ENCODE measurements around the gene ZNF665. TPM values are rescaled to one million over a fixed set of nuclear protein-coding genes. Genes with fewer than 3 reads are reported as not detected.
A peak's percentile ranks its signal among the peaks of the same experiment; 100 is the strongest.
"Not testable (repeated sequence)": the region's sequence is repeated elsewhere in the genome, so short reads cannot be mapped to it uniquely, and the experiment has no call there.

ZNF665 gene
- total and polyA plus RNA-seq, 2 donors (not counting 1 experiment from before 2014, with no cell fraction given) = 3.1 to 6.3 TPM

- Histone ChIP-seq H3K9ac (ENCODE audit: insufficient read depth, low read length) (no peak overlapping the region), H3K9me3 (ENCODE audit: control insufficient read depth, insufficient read depth, low read depth, low read length) (no peaks in the 10 kb centered on the region), H4K20me1 (ENCODE audit: control insufficient read depth, extremely low read depth, insufficient read depth, low read length) (no peaks in the 10 kb centered on the region), H2AFZ (ENCODE audit: low read length) (peak overlapping the region; percentile 59), H3K4me3 (replicated peaks in 1 of 4; ENCODE audit: control extremely low read depth in 1 of 4, insufficient read depth in 1 of 4, low read depth in 3 of 4, low read length in 4 of 4) (peak overlapping the region; percentile 63 to 81 (median 70)), H3K27ac (ENCODE audit: insufficient read depth, low read length) (no peak overlapping the region), H3K4me1 (ENCODE audit: control insufficient read depth, extremely low read depth, insufficient read depth, low read length) (no peaks in the 10 kb centered on the region), H3K36me3 (ENCODE audit: control insufficient read depth, insufficient read depth, low read length) (no peaks in the 10 kb centered on the region), H3K79me2 (ENCODE audit: control insufficient read depth, insufficient read depth, low read length) (no peaks in the 10 kb centered on the region), H3K4me2 (ENCODE audit: extremely low read depth, insufficient read depth, low read length) (peak overlapping the region; percentile 85), H3K27me3 (ENCODE audit: control insufficient read depth, insufficient read depth, low read length) (no peaks in the 10 kb centered on the region)
- no peak for TF ChIP-seq CTCF (conservative IDR thresholded peaks at IDR 0.05 in 1 of 2, IDR thresholded peaks at IDR 0.05 in 1 of 2; ENCODE audit: low read depth in 1 of 2, low read length in 2 of 2)
- TF ChIP-seq EZH2 (IDR thresholded peaks at IDR 0.05; ENCODE audit: low read length, missing control alignments) = no peak
- no peak for DNase-seq (ENCODE audit: low read depth in 2 of 2)
Measured at GRCh38 chr19:53131727-53132126, 61.4 kb downstream of the ZNF665 start.

- no peak overlapping the region for H3K4me2 ChIP-seq (ENCODE audit: extremely low read depth, insufficient read depth, low read length)
- peak in 1 of 2 donors; percentile 6 for DNase-seq (ENCODE audit: low read depth in 2 of 2)
- H3K27me3 ChIP-seq (ENCODE audit: control insufficient read depth, insufficient read depth, low read length) = no peaks in the 10 kb centered on the region
- H3K9ac ChIP-seq (ENCODE audit: insufficient read depth, low read length) = no peak overlapping the region
- H3K79me2 ChIP-seq (ENCODE audit: control insufficient read depth, insufficient read depth, low read length) = no peaks in the 10 kb centered on the region
- H3K4me1 ChIP-seq (ENCODE audit: control insufficient read depth, extremely low read depth, insufficient read depth, low read length) = no peaks in the 10 kb centered on the region
- H3K36me3 ChIP-seq (ENCODE audit: control insufficient read depth, insufficient read depth, low read length) = no peaks in the 10 kb centered on the region
- TF ChIP-seq CTCF (conservative IDR thresholded peaks at IDR 0.05 in 1 of 2, IDR thresholded peaks at IDR 0.05 in 1 of 2; ENCODE audit: low read depth in 1 of 2, low read length in 2 of 2) = no peak
- no peak for TF ChIP-seq EZH2 (IDR thresholded peaks at IDR 0.05; ENCODE audit: low read length, missing control alignments)
- no peak overlapping the region for H3K4me3 ChIP-seq (replicated peaks in 1 of 4; ENCODE audit: control extremely low read depth in 1 of 4, insufficient read depth in 1 of 4, low read depth in 3 of 4, low read length in 4 of 4)
- H3K9me3 ChIP-seq (ENCODE audit: control insufficient read depth, insufficient read depth, low read depth, low read length) = no peaks in the 10 kb centered on the region
- no peaks in the 10 kb centered on the region for H4K20me1 ChIP-seq (ENCODE audit: control insufficient read depth, extremely low read depth, insufficient read depth, low read length)
- H2AFZ ChIP-seq (ENCODE audit: low read length) = no peak overlapping the region
- no peak overlapping the region for H3K27ac ChIP-seq (ENCODE audit: insufficient read depth, low read length)
Measured at GRCh38 chr19:53131085-53131590, 62.0 kb downstream of the ZNF665 start.

- H2AFZ ChIP-seq (ENCODE audit: low read length) = no peak overlapping the region
- no peak overlapping the region for H3K9ac ChIP-seq (ENCODE audit: insufficient read depth, low read length)
- H3K36me3 ChIP-seq (ENCODE audit: control insufficient read depth, insufficient read depth, low read length) = no peaks in the 10 kb centered on the region
- no peak overlapping the region for H3K4me2 ChIP-seq (ENCODE audit: extremely low read depth, insufficient read depth, low read length)
- H4K20me1 ChIP-seq (ENCODE audit: control insufficient read depth, extremely low read depth, insufficient read depth, low read length) = no peaks in the 10 kb centered on the region
- no peaks in the 10 kb centered on the region for H3K9me3 ChIP-seq (ENCODE audit: control insufficient read depth, insufficient read depth, low read depth, low read length)
- H3K4me1 ChIP-seq (ENCODE audit: control insufficient read depth, extremely low read depth, insufficient read depth, low read length) = no peaks in the 10 kb centered on the region
- H3K27ac ChIP-seq (ENCODE audit: insufficient read depth, low read length) = no peak overlapping the region
- TF ChIP-seq EZH2 (IDR thresholded peaks at IDR 0.05; ENCODE audit: low read length, missing control alignments) (no peak), CTCF (conservative IDR thresholded peaks at IDR 0.05 in 1 of 2, IDR thresholded peaks at IDR 0.05 in 1 of 2; ENCODE audit: low read depth in 1 of 2, low read length in 2 of 2) (no peak)
- H3K4me3 ChIP-seq (replicated peaks in 1 of 4; ENCODE audit: control extremely low read depth in 1 of 4, insufficient read depth in 1 of 4, low read depth in 3 of 4, low read length in 4 of 4) = no peak overlapping the region
- no peaks in the 10 kb centered on the region for H3K27me3 ChIP-seq (ENCODE audit: control insufficient read depth, insufficient read depth, low read length)
- peak in 1 of 2 donors; percentile 3 for DNase-seq (ENCODE audit: low read depth in 2 of 2)
- H3K79me2 ChIP-seq (ENCODE audit: control insufficient read depth, insufficient read depth, low read length) = no peaks in the 10 kb centered on the region
Measured at GRCh38 chr19:53130506-53130905, 62.7 kb downstream of the ZNF665 start.

DNA sequence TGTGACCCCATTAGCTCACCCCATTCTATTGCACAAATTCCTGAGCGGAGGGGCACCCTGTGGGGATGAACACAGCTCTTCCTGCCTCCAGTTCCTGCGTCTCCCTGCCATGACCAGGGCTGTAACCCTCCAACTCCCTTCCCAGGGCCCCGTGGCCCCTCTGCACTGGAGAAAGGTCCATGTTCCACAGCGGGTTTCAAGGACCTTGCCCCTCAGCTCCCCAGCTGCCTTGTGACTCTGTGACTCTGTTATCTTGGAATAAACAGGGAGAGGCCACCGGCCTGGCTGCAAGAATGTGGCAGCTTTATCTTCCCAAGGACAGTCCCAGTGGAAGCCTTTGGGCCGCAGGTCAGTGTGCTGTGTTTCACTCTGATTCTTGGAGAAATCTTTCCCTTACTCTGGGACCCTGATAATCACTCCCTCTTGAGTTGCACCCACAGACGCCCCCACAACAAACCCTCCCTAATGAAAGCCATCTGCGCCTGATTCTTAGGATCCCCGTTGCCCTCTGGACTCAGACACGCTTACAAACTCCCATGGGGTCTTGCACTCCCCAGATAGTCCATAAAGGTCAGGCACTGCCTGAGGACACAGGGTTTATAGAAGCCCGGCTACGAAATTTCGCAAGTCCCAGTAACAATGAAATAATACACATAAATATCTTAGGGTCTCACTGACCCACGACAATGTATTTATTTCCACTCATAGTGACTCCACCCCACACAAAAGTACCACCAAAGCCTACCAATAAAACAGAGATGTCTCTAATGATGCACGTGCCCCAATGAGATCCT lies 66.2 kb downstream of the ZNF665 start:
- H4K20me1 ChIP-seq (ENCODE audit: control insufficient read depth, extremely low read depth, insufficient read depth, low read length); H3K79me2 ChIP-seq (ENCODE audit: control insufficient read depth, insufficient read depth, low read length); H3K9ac ChIP-seq (ENCODE audit: insufficient read depth, low read length); H3K4me1 ChIP-seq (ENCODE audit: control insufficient read depth, extremely low read depth, insufficient read depth, low read length); H3K4me2 ChIP-seq (ENCODE audit: extremely low read depth, insufficient read depth, low read length); H3K27me3 ChIP-seq (ENCODE audit: control insufficient read depth, insufficient read depth, low read length); DNase-seq (ENCODE audit: low read depth in 2 of 2); H3K4me3 ChIP-seq (replicated peaks in 1 of 4; ENCODE audit: control extremely low read depth in 1 of 4, insufficient read depth in 1 of 4, low read depth in 3 of 4, low read length in 4 of 4); H3K9me3 ChIP-seq (ENCODE audit: control insufficient read depth, insufficient read depth, low read depth, low read length); H3K36me3 ChIP-seq (ENCODE audit: control insufficient read depth, insufficient read depth, low read length); H3K27ac ChIP-seq (ENCODE audit: insufficient read depth, low read length); H2AFZ ChIP-seq (ENCODE audit: low read length): not testable (repeated sequence)
